Neuronal stem cell (in vitro differentiated cells): ENCODE results near the gene MACIR.
A peak's percentile ranks its signal among the peaks of the same experiment; 100 is the strongest.

Experiments used
- DNase-seq: peaks from one replicate; pipeline ENCODE4 v3.0.0-alpha.2; 2013; ENCODE audit warnings: low spot score
- H2AFZ ChIP-seq: one replicate; pipeline ENCODE4 v1.6.1; 2013; ENCODE audit warnings: mild to moderate bottlenecking, low read length, inconsistent platforms
- H2AK5ac ChIP-seq: 2 replicates; pipeline ENCODE4 v1.6.1; 2013; ENCODE audit warnings: low read depth, mild to moderate bottlenecking, inconsistent platforms, low read length, moderate library complexity, mixed read lengths
- H2BK120ac ChIP-seq: 2 replicates; pipeline ENCODE4 v1.6.1; 2013; ENCODE audit warnings: low read depth, mild to moderate bottlenecking, inconsistent platforms, low read length, moderate library complexity, mixed read lengths
- H2BK12ac ChIP-seq: one replicate; pipeline ENCODE4 v1.6.1; 2013; ENCODE audit warnings: low read length, inconsistent platforms
- H2BK15ac ChIP-seq: 2 replicates; pipeline ENCODE4 v1.6.1; 2013; ENCODE audit warnings: mild to moderate bottlenecking, low read length, inconsistent platforms, mixed read lengths
- H2BK5ac ChIP-seq: one replicate; pipeline ENCODE4 v1.6.1; 2013; ENCODE audit warnings: inconsistent platforms, mild to moderate bottlenecking, low read length, moderate library complexity
- H3K14ac ChIP-seq: one replicate; pipeline ENCODE4 v1.6.1; 2013; ENCODE audit warnings: low read length, inconsistent platforms
- H3K18ac ChIP-seq: 2 replicates; pipeline ENCODE4 v1.6.1; 2013; ENCODE audit warnings: low read length, inconsistent platforms
- H3K23ac ChIP-seq: 2 replicates; pipeline ENCODE4 v1.6.1; 2013; ENCODE audit warnings: low read depth, mild to moderate bottlenecking, mixed read lengths, low read length, inconsistent platforms; ENCODE audit not compliant: poor library complexity
- H3K27ac ChIP-seq: replicated peaks from 3 replicates; pipeline ENCODE4 v1.5.1; 2013; ENCODE audit warnings: low read length, inconsistent platforms
- H3K27me3 ChIP-seq, 3 experiments: 2 replicates each; pipeline ENCODE4 v1.6.1; 2013; ENCODE audit warnings: low read length in 3 of 3, mild to moderate bottlenecking in 2 of 3, inconsistent platforms in 1 of 3, low read depth in 1 of 3, mixed read lengths in 1 of 3, moderate library complexity in 1 of 3; ENCODE audit not compliant: control insufficient read depth in 3 of 3, insufficient read depth in 3 of 3
- H3K36me3 ChIP-seq, 2 donors: replicated peaks in 1 of 2; 2 replicates each; pipeline ENCODE4 v1.6.1; 2013; ENCODE audit warnings: low read length in 2 of 2; ENCODE audit not compliant: control insufficient read depth in 2 of 2, insufficient read depth in 2 of 2
- H3K4ac ChIP-seq: 2 replicates; pipeline ENCODE4 v1.6.1; 2013; ENCODE audit warnings: inconsistent platforms, mild to moderate bottlenecking, low read length, moderate library complexity
- H3K4me1 ChIP-seq, 2 donors: 1 replicate in 1 of 2; 2 replicates in 1 of 2; pipeline ENCODE4 v1.6.1; 2013; ENCODE audit warnings: low read length in 2 of 2, low read depth in 1 of 2; ENCODE audit not compliant: control insufficient read depth in 2 of 2, insufficient read depth in 1 of 2
- H3K4me2 ChIP-seq: one replicate; pipeline ENCODE4 v1.6.1; 2013; ENCODE audit warnings: mild to moderate bottlenecking, low read length, inconsistent platforms; ENCODE audit not compliant: insufficient read depth, poor library complexity, severe bottlenecking
- H3K4me3 ChIP-seq, 2 donors: 2 replicates each; pipeline ENCODE4 v1.5.1; 2013; ENCODE audit warnings: low read length in 2 of 2, mild to moderate bottlenecking in 2 of 2, inconsistent platforms in 1 of 2, moderate library complexity in 1 of 2
- H3K79me1 ChIP-seq: one replicate; pipeline ENCODE4 v1.6.1; 2013; ENCODE audit warnings: low read depth, mild to moderate bottlenecking, inconsistent platforms, low read length, moderate library complexity
- H3K9ac ChIP-seq: one replicate; pipeline ENCODE4 v1.6.1; 2013; ENCODE audit warnings: mild to moderate bottlenecking, low read depth, low read length, inconsistent platforms; ENCODE audit not compliant: poor library complexity
- H3K9me3 ChIP-seq, 2 donors: replicated peaks in 1 of 2; 2 replicates each; pipeline versions ENCODE3 to v1.6.1; 2013; ENCODE audit warnings: low read length in 2 of 2, mild to moderate bottlenecking in 2 of 2, inconsistent platforms in 1 of 2, low read depth in 1 of 2, mixed read lengths in 1 of 2, moderate library complexity in 1 of 2; ENCODE audit not compliant: control insufficient read depth in 2 of 2, insufficient read depth in 1 of 2
- H4K8ac ChIP-seq: one replicate; pipeline ENCODE4 v1.6.1; 2013; ENCODE audit warnings: low read depth, mild to moderate bottlenecking, inconsistent platforms, low read length, moderate library complexity
- H4K91ac ChIP-seq: one replicate; pipeline ENCODE4 v1.6.1; 2013; ENCODE audit warnings: low read length, low read depth, mild to moderate bottlenecking, inconsistent platforms; ENCODE audit not compliant: poor library complexity
- WGBS, 2 donors: extraction: QIAGEN DNeasy Blood & Tissue Kit; methylation state at CpG; one replicate each; pipeline ENCODE4 v1.1.7; 2013; ENCODE audit warnings: missing lambda C conversion rate in 2 of 2, mixed read lengths in 1 of 2; ENCODE audit not compliant: insufficient read length in 2 of 2, insufficient replicate concordance in 1 of 2; ENCODE audit errors: extremely low coverage in 2 of 2; 5-methylcytosine and 5-hydroxymethylcytosine counted together

The MACIR gene

GRCh38 chr5:103228061-103228460 is 30.5 kb upstream of the MACIR start:
- H3K4me1 ChIP-seq, result peaks cover 0 to 2% of the 10 kb centered on the region in 2 donors
- H3K23ac ChIP-seq, result no peak overlapping the region
- no peak overlapping the region for H3K14ac ChIP-seq
- no peak overlapping the region for H2BK120ac ChIP-seq
- no CpG with 5 or more reads among the region's 5 CpGs for WGBS, 2 donors
- no peak overlapping the region for H3K4me3 ChIP-seq
- no peaks in the 10 kb centered on the region for H3K79me1 ChIP-seq
- no peak overlapping the region for H2BK5ac ChIP-seq
- H2AFZ ChIP-seq, result no peak overlapping the region
- no peak overlapping the region for H3K4me2 ChIP-seq
- DNase-seq, result no peak
- H3K4ac ChIP-seq, result no peak overlapping the region
- no peak overlapping the region for H3K9ac ChIP-seq
- H2BK12ac ChIP-seq, result no peak overlapping the region
- H4K8ac ChIP-seq, result no peak overlapping the region
- no peaks in the 10 kb centered on the region for H3K27me3 ChIP-seq
- H3K9me3 ChIP-seq, result no peaks in the 10 kb centered on the region
- H3K18ac ChIP-seq, result no peak overlapping the region
- no peak overlapping the region for H2BK15ac ChIP-seq
- H2AK5ac ChIP-seq, result no peak overlapping the region
- no peak overlapping the region for H3K27ac ChIP-seq
- no peak overlapping the region for H4K91ac ChIP-seq
- H3K36me3 ChIP-seq, result no peaks in the 10 kb centered on the region

- no peaks in the 10 kb centered on the region for H3K36me3 ChIP-seq
- H3K4me3 ChIP-seq, result no peak overlapping the region
- no peak overlapping the region for H3K4me2 ChIP-seq
- H2BK5ac ChIP-seq, result no peak overlapping the region
- H3K4me1 ChIP-seq, result no peaks in the 10 kb centered on the region
- H2BK120ac ChIP-seq, result no peak overlapping the region
- no peak overlapping the region for H3K9ac ChIP-seq
- no peak overlapping the region for H2AK5ac ChIP-seq
- no peak overlapping the region for H3K23ac ChIP-seq
- H2BK12ac ChIP-seq, result no peak overlapping the region
- no peaks in the 10 kb centered on the region for H3K27me3 ChIP-seq
- H3K18ac ChIP-seq, result no peak overlapping the region
- no peak overlapping the region for H4K8ac ChIP-seq
- H2BK15ac ChIP-seq, result no peak overlapping the region
- no peaks in the 10 kb centered on the region for H3K79me1 ChIP-seq
- no CpG with 5 or more reads among the region's 1 CpG for WGBS, 2 donors
- H3K9me3 ChIP-seq, result no peaks in the 10 kb centered on the region
- H3K4ac ChIP-seq, result no peak overlapping the region
- no peak overlapping the region for H3K27ac ChIP-seq
- H3K14ac ChIP-seq, result no peak overlapping the region
- H2AFZ ChIP-seq, result no peak overlapping the region
- no peak overlapping the region for H4K91ac ChIP-seq
- DNase-seq, result no peak
Measured at GRCh38 chr5:103228588-103228987, 30.0 kb upstream of the MACIR start.

GRCh38 chr5:103232393-103232999 is 26.1 kb upstream of the MACIR start:
- H2BK15ac ChIP-seq, result no peak overlapping the region
- no peak overlapping the region for H3K14ac ChIP-seq
- H2AK5ac ChIP-seq, result no peak overlapping the region
- no peak overlapping the region for H4K8ac ChIP-seq
- H2BK12ac ChIP-seq, result no peak overlapping the region
- no peak overlapping the region for H3K4me2 ChIP-seq
- DNase-seq, result no peak
- H3K4me3 ChIP-seq, result no peak overlapping the region
- H3K9me3 ChIP-seq, result no peaks in the 10 kb centered on the region
- H2AFZ ChIP-seq, result no peak overlapping the region
- H3K4ac ChIP-seq, result no peak overlapping the region
- no peaks in the 10 kb centered on the region for H3K4me1 ChIP-seq
- H3K27ac ChIP-seq, result no peak overlapping the region
- no CpG with 5 or more reads among the region's 7 CpGs for WGBS, 2 donors
- no peak overlapping the region for H3K18ac ChIP-seq
- no peak overlapping the region for H3K23ac ChIP-seq
- no peaks in the 10 kb centered on the region for H3K79me1 ChIP-seq
- no peak overlapping the region for H4K91ac ChIP-seq
- no peak overlapping the region for H3K9ac ChIP-seq
- H2BK120ac ChIP-seq, result no peak overlapping the region
- H2BK5ac ChIP-seq, result no peak overlapping the region
- H3K27me3 ChIP-seq, result no peaks in the 10 kb centered on the region
- no peaks in the 10 kb centered on the region for H3K36me3 ChIP-seq

- H3K9ac ChIP-seq, result no peak overlapping the region
- peak overlapping the region; percentile 12 for H2AFZ ChIP-seq
- no peak overlapping the region for H2BK5ac ChIP-seq
- no peaks in the 10 kb centered on the region for H3K9me3 ChIP-seq
- H3K4me3 ChIP-seq, result no peak overlapping the region
- no peaks in the 10 kb centered on the region for H3K79me1 ChIP-seq
- no peak overlapping the region for H2BK12ac ChIP-seq
- no peaks in the 10 kb centered on the region for H3K36me3 ChIP-seq
- no peak overlapping the region for H3K4me2 ChIP-seq
- H2BK120ac ChIP-seq, result no peak overlapping the region
- DNase-seq, result no peak
- no peak overlapping the region for H3K18ac ChIP-seq
- no peak overlapping the region for H3K4ac ChIP-seq
- no peak overlapping the region for H3K23ac ChIP-seq
- no peak overlapping the region for H2AK5ac ChIP-seq
- no peak overlapping the region for H4K91ac ChIP-seq
- H2BK15ac ChIP-seq, result no peak overlapping the region
- H3K27ac ChIP-seq, result no peak overlapping the region
- no peaks in the 10 kb centered on the region for H3K4me1 ChIP-seq
- H3K14ac ChIP-seq, result no peak overlapping the region
- H3K27me3 ChIP-seq, result no peaks in the 10 kb centered on the region
- no CpG with 5 or more reads among the region's 4 CpGs for WGBS, 2 donors
- H4K8ac ChIP-seq, result no peak overlapping the region
Measured at GRCh38 chr5:103234239-103234975, 24.2 kb upstream of the MACIR start.
